Measurements from ENCODE around the gene NEB. TPM values are rescaled to one million over a fixed set of nuclear protein-coding genes. Genes with fewer than 3 reads are reported as not detected.

NEB gene
- polyA plus RNA-seq, 1 of the 3 experiments (the other 2 are of a cell fraction): 0.02 TPM

GRCh38 chr2:151670846-151671597 lies 63.3 kb downstream of the NEB start:
- no peaks in the 10 kb centered on the region for H3K27me3 ChIP-seq (ENCODE audit: insufficient read depth)
- no peaks in the 10 kb centered on the region for H3K9me2 ChIP-seq
- H3K9ac ChIP-seq: no peak overlapping the region
- H3K27ac ChIP-seq (ENCODE audit: low read depth in 2 of 2, low read length in 1 of 2): no peak overlapping the region
- H3K4me1 ChIP-seq (ENCODE audit: control insufficient read depth in 1 of 2, insufficient read depth in 2 of 2, low read depth in 1 of 2, low read length in 1 of 2): no peaks in the 10 kb centered on the region
- no peak overlapping the region for H3K4me2 ChIP-seq
- H3K79me2 ChIP-seq (ENCODE audit: insufficient read depth): no peaks in the 10 kb centered on the region
- ChIA-PET POLR2A (no interaction called here), CTCF (interaction anchor here (1.0 to 1.7 kb wide), 2 partner anchors 12 to 355 kb away, joined by 3 read pairs; no protein-coding TSS in a partner anchor)
- WGBS (ENCODE audit: low lambda C conversion rate): 86% methylated on average over 9 of the region's 9 CpGs
- TF ChIP-seq RXRA (IDR thresholded peaks at IDR 0.05; ENCODE audit: borderline replicate concordance, low read depth) (no peak), RFX5 (IDR thresholded peaks at IDR 0.05; ENCODE audit: low read length) (no peak), MXI1 (IDR thresholded peaks at IDR 0.05; ENCODE audit: low read depth, low read length) (no peak)
- TF ChIP-seq, protein P1, sequence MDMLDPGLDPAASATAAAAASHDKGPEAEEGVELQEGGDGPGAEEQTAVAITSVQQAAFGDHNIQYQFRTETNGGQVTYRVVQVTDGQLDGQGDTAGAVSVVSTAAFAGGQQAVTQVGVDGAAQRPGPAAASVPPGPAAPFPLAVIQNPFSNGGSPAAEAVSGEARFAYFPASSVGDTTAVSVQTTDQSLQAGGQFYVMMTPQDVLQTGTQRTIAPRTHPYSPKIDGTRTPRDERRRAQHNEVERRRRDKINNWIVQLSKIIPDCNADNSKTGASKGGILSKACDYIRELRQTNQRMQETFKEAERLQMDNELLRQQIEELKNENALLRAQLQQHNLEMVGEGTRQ (IDR thresholded peaks at IDR 0.05; ENCODE audit: borderline replicate concordance, low read depth, low read length): no peak
- TF ChIP-seq, protein P2, sequence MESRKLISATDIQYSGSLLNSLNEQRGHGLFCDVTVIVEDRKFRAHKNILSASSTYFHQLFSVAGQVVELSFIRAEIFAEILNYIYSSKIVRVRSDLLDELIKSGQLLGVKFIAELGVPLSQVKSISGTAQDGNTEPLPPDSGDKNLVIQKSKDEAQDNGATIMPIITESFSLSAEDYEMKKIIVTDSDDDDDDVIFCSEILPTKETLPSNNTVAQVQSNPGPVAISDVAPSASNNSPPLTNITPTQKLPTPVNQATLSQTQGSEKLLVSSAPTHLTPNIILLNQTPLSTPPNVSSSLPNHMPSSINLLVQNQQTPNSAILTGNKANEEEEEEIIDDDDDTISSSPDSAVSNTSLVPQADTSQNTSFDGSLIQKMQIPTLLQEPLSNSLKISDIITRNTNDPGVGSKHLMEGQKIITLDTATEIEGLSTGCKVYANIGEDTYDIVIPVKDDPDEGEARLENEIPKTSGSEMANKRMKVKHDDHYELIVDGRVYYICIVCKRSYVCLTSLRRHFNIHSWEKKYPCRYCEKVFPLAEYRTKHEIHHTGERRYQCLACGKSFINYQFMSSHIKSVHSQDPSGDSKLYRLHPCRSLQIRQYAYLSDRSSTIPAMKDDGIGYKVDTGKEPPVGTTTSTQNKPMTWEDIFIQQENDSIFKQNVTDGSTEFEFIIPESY (IDR thresholded peaks at IDR 0.05; ENCODE audit: borderline replicate concordance, low read depth): no peak
- no peaks in the 10 kb centered on the region for H3K9me3 ChIP-seq
- no peak overlapping the region for H3K4me3 ChIP-seq (ENCODE audit: low read depth in 2 of 2, low read length in 1 of 2)
- H3K36me3 ChIP-seq (replicated peaks in 1 of 2; ENCODE audit: control insufficient read depth in 1 of 2, insufficient read depth in 2 of 2, low read length in 1 of 2): no peaks in the 10 kb centered on the region
- no peaks in the 10 kb centered on the region for H3F3A ChIP-seq (replicated peaks; ENCODE audit: insufficient read depth)
- DNase-seq: no peak
- H2AFZ ChIP-seq (ENCODE audit: low read depth): no peak overlapping the region
- H4K20me1 ChIP-seq (ENCODE audit: insufficient read depth): no peaks in the 10 kb centered on the region

DNA sequence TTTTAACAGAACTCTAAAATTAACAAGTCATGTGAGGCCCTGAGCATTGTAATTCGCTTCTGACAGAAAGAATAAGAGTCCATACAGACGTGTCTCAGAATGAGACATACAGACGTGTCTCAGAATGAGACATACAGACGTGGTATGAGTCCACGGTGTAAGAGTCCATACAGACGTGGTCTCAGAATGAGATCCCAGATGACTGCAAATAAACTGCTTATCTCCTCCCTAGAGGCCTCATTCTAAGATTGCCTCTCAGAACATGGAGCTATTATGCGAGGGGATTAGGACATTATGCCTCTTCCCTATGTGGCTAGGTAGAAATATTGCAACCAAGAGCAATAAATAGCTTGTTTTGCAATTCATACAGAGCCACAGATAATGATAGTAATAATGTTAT lies 63.9 kb downstream of the NEB start:
- H2AFZ ChIP-seq (ENCODE audit: low read depth): no peak overlapping the region
- H3K4me2 ChIP-seq: no peak overlapping the region
- no peak for TF ChIP-seq RFX5 (IDR thresholded peaks at IDR 0.05; ENCODE audit: low read length)
- no peaks in the 10 kb centered on the region for H3K36me3 ChIP-seq (replicated peaks in 1 of 2; ENCODE audit: control insufficient read depth in 1 of 2, insufficient read depth in 2 of 2, low read length in 1 of 2)
- WGBS (ENCODE audit: low lambda C conversion rate): 61% methylated on average over 7 of the region's 7 CpGs
- no peak for DNase-seq
- no peaks in the 10 kb centered on the region for H3K27me3 ChIP-seq (ENCODE audit: insufficient read depth)
- ChIA-PET CTCF (interaction anchor here (1.0 to 1.7 kb wide), 2 partner anchors 13 to 356 kb away, joined by 3 read pairs; no protein-coding TSS in a partner anchor), POLR2A (no interaction called here)
- H4K20me1 ChIP-seq (ENCODE audit: insufficient read depth): no peaks in the 10 kb centered on the region
- H3K9ac ChIP-seq: no peak overlapping the region
- H3K27ac ChIP-seq (ENCODE audit: low read depth in 2 of 2, low read length in 1 of 2): no peak overlapping the region
- H3K4me1 ChIP-seq (ENCODE audit: control insufficient read depth in 1 of 2, insufficient read depth in 2 of 2, low read depth in 1 of 2, low read length in 1 of 2): no peaks in the 10 kb centered on the region
- H3K79me2 ChIP-seq (ENCODE audit: insufficient read depth): no peaks in the 10 kb centered on the region
- H3K9me2 ChIP-seq: no peaks in the 10 kb centered on the region
- no peak overlapping the region for H3K4me3 ChIP-seq (ENCODE audit: low read depth in 2 of 2, low read length in 1 of 2)
- no peaks in the 10 kb centered on the region for H3F3A ChIP-seq (replicated peaks; ENCODE audit: insufficient read depth)
- no peaks in the 10 kb centered on the region for H3K9me3 ChIP-seq

GRCh38 chr2:151669585-151670081 lies 64.6 kb downstream of the NEB start:
- no peaks in the 10 kb centered on the region for H3K79me2 ChIP-seq (ENCODE audit: insufficient read depth)
- WGBS (ENCODE audit: low lambda C conversion rate): 63% methylated on average over 6 of the region's 6 CpGs
- no peaks in the 10 kb centered on the region for H3K4me1 ChIP-seq (ENCODE audit: control insufficient read depth in 1 of 2, insufficient read depth in 2 of 2, low read depth in 1 of 2, low read length in 1 of 2)
- no peak overlapping the region for H3K27ac ChIP-seq (ENCODE audit: low read depth in 2 of 2, low read length in 1 of 2)
- H3F3A ChIP-seq (replicated peaks; ENCODE audit: insufficient read depth): no peaks in the 10 kb centered on the region
- no peaks in the 10 kb centered on the region for H4K20me1 ChIP-seq (ENCODE audit: insufficient read depth)
- H3K9ac ChIP-seq: no peak overlapping the region
- H3K36me3 ChIP-seq (replicated peaks in 1 of 2; ENCODE audit: control insufficient read depth in 1 of 2, insufficient read depth in 2 of 2, low read length in 1 of 2): no peaks in the 10 kb centered on the region
- no peak overlapping the region for H3K4me3 ChIP-seq (ENCODE audit: low read depth in 2 of 2, low read length in 1 of 2)
- no peak for DNase-seq
- H2AFZ ChIP-seq (ENCODE audit: low read depth): no peak overlapping the region
- TF ChIP-seq, protein P3, sequence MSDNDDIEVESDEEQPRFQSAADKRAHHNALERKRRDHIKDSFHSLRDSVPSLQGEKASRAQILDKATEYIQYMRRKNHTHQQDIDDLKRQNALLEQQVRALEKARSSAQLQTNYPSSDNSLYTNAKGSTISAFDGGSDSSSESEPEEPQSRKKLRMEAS (IDR thresholded peaks at IDR 0.05; ENCODE audit: low read depth): no peak
- TF ChIP-seq, protein P1 (IDR thresholded peaks at IDR 0.05; ENCODE audit: borderline replicate concordance, low read depth, low read length): no peak
- ChIA-PET POLR2A (no interaction called here), CTCF (interaction anchor here (0.5 to 1.7 kb wide), 2 partner anchors 67 to 357 kb away, joined by 3 read pairs; no protein-coding TSS in a partner anchor)
- no peaks in the 10 kb centered on the region for H3K9me3 ChIP-seq
- H3K4me2 ChIP-seq: no peak overlapping the region
- no peaks in the 10 kb centered on the region for H3K9me2 ChIP-seq
- no peaks in the 10 kb centered on the region for H3K27me3 ChIP-seq (ENCODE audit: insufficient read depth)

Measured in SK-N-SH (cell line).